HS-27A (cell line): ENCODE measurements around the gene MTA3.
"Not testable (repeated sequence)": the region's sequence is repeated elsewhere in the genome, so short reads cannot be mapped to it uniquely, and the experiment has no call there.

ENCODE experiments used
- DNase-seq: peaks from one replicate; pipeline ENCODE4 v3.0.0-alpha.2; 2012; ENCODE audit warnings: low read depth, missing footprints

The MTA3 gene

DNA sequence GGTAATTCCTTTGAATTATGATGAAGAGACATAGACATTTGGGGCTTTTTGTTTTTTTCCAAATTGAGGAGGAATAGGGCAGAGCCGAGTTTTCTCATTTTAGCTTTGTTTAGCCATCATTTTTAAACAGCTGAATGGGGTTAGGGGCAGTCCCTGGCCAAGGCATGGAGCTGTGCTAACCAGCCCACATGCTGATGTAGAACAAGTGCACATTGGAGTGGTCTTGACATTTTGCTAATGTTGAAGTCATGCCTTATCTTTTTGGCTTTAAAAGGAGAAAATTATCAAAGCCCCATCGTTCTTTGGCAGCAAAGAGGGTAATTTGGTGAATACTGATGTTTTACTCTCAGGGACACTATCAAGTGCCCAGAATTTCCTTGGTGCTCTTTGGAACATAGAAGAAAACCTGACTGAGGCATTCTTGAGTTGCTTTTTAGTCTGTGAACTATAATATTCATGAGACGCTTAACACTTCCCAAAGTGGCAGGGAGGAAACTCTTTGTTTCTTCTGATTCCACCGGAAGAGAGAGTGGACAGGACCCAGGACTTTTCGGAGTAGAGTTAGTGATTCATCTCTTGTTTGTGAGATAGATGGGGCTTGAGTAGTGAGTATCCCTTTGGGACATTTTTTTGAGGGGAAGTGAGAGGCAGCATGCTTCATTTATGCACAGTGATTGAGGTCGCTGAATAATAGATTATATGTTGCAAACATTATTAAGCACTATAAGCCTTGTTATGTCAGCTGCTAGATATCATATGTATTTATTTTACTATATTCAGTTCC is 45.0 kb downstream of the MTA3 start:
- no peak for DNase-seq

DNA sequence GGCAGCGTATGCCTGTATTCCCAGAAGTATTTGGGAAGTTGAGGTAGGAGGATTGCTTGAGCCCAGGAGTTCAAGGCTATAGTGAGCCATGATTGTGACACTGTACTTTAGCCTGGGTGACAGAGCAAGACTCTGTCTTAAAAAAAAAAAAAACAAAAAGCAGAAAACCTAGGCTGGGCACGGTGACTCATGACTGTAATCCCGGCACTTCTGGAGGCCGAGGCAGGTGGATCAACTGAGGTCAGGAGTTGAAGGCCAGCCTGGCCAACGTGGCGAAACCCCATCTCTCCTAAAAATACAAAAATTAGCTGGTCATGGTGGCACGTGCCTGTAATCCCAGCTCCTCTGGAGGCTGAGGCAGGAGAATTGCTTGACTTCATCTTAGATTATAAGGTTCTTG is 46.4 kb downstream of the MTA3 start:
- peak; percentile 62 for DNase-seq

DNA sequence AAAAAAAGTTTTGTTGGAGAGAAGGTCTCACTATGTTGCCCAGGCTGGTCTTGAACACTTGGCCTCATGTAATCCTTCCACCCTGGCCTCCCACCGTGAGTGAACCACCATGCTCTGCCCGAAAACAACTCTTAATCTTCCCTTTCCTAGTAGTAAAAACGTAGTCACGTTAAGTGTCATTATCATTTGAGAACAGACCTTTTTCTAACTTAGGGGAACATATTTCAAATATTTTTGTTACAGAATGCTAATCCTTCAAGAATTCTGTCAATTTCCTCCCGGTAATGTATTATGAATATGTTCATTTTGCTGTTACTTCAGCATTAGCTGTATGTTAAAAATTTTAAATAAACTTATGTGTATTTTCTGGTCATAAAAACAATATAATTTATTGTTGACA is 49.7 kb downstream of the MTA3 start:
- peak; percentile 54 for DNase-seq

DNA sequence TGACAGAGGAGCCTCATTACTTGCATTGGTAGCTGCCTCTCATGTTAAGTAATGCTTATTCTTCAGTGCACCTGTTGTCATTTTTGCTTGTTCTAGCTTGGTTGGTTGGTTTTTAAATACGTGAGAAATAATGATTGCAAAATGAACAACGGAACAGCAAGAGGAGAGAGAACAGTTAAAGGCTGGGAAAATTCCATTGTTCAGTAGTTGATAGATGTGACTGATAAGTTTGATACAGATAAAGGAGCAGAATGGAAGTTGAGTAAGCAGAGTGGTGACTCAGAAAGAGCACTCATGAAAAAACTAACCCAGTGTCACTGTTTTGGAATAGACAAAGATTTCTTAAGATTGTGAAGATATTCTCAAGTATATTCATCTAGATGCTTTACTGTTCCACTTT is 50.5 kb downstream of the MTA3 start:
- peak; percentile 62 for DNase-seq

DNA sequence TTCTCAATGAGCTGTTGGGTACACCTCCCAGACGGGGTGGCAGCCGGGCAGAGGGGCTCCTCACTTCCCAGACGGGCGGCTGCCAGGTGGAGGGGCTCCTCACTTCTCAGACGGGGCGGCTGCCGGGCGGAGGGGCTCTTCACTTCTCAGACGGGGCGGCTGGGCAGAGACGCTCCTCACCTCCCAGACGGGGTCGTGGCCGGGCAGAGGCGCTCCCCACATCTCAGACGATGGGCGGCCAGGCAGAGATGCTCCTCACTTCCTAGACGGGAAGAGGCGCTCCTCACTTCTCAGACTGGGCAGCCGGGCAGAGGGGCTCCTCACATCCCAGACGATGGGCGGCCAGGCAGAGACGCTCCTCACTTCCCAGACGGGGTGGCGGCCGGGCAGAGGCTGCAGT is 53.2 kb downstream of the MTA3 start:
- not testable (repeated sequence) for DNase-seq

DNA sequence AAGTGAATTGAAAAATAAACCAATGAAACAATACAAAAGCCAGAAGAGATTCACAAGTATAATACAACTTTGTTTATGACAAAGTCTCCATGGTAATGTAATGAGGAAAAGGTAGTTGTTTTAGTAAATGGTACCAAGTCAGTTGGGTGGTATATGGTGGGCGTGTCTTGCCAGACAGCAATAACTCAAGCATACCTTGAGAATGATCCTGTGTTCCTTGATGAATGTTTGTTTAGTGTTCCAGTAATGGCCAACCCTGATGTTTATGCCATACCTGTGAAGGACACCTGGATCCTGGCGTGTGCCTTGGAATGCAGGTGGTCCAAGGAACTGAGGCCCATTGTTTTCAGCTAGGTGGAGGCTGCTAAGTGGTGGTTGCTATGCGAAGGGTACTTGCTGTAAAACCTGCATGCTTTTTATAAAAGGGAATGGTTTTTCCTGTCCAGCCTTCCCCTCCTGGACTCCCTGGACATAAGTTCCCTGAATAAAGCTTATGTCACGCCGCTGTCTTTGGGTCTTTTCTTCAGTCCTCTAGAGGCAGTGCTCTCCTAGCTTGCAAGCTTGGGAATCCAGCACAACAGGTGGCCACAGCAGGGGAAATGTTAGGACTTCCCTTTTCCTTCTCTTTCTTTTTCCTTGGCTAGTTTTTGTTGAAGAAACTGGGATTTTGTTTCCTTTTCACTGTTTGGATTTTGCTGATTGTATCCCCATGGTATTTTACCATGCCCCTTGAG is 54.7 kb downstream of the MTA3 start:
- no peak for DNase-seq

DNA sequence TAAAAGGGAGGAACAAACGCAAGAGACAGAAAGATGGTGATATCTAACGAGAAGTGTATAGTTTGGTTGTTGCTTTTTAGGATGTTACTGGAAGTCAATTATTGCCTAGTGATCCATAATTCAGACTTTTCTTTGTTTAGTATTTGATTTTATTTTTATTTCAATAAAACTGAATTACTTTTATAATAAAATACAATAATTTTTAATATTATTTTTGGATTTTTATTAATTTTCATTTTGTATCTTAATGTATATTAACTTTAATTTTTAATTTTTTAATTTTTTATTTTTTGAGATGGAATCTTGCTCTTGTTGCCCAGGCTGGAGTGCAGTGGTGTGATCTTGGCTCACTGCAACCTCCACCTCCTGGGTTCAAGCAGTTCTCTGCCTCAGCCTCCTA is 55.6 kb downstream of the MTA3 start:
- DNase-seq: no peak

DNA sequence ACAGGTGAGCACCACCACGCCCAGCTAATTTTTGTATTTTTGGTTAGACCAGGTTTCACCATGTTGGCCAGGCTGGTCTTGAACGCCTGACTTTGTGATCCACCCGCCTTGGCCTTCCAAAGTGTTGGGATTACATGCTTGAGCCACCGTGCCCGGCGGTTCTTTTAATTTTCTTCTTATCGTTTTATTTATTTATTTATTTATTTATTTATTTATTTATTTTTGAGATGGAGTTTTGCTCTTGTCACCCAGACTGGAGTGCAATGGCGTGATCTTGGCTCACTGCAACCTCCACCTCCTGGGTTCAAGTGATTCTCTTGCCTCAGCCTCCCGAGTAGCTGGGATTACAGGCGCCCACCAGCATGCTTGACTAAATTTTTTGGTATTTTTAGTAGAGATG is 59.6 kb downstream of the MTA3 start:
- DNase-seq: not testable (repeated sequence)

DNA sequence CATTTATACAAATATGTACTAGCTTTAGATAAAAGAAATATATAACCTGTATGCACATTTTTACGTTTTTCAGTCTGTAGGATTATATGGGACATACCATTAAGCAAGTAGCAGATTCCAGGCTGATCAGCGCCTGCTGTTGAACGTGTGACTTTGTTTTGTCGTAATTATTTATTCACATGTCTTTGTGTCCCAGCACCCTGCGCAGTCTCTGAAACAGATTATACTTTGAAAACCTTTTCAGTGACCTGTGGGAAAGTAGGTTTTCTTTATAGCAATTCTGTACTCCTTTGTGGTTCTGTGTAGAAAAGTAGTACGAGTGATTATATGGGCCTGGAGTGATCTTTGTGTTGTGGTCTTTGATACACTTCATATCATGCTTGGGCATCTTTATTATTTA is 68.5 kb downstream of the MTA3 start:
- no peak for DNase-seq

DNA sequence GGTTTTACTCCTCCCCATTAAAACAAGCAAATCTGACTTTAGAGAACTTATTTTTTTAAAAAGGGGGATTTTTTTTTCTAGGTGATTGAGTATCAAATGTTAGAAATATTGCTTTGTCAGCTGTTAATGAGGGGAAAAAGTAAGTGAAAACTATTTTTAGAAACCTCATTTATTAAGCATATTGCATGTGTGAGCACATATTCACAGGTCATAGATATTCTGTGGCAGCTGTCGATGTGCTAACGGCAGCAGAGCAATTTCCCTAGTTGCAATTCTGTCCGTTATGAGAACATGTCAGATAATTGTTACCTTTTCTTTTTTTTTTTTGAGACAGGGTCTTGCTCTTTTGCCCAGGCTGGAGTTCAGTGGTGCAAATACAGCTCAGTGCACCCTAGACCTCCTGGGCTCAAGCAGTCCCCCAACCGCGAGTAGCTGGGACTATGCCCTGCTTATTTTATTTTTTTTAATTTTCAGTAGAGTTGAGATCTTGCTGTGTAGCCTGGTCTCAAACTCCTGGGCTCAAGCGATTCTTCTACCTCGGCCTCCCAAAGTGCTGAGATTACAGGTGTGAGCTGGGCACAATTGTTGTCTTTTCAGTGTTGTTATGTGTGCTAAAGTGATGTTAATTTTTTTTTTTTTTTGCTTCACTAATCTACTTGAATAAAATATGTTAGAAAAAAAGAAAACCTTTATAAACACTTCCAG is 69.8 kb downstream of the MTA3 start:
- DNase-seq: no peak

DNA sequence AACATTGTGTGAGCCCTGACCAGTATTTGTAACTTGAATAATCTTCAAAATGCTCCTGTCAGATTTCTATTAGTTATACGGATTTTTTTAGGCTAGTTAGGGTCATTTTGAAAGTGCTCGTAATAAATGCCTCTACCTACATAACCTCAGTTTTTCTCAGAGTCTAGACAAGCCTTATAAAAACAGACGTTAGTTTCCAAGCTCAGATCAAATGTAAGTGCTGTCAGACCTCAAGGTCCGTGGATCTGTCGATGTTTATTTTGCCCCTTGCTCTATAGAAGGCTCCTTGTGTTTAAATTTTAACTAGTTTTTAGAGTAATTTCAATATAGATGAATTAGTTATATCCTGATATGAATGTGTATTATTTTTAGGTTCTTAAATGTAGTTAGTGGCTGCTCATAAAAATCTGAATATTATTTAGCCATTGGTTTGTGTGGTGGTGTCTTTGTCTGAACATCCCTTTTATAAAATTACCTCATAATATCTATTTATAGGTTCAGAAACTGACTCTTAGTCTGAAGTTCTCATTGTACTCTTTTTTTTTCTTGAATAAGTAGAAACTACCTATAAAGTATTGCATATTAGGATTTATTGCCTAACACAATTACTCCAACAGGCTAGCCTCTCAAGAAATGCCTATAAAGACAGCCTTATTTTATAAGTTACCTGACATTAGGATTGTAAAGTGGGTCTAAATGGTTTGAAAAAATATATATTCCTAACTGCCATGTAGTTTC is 71.1 kb downstream of the MTA3 start:
- no peak for DNase-seq

DNA sequence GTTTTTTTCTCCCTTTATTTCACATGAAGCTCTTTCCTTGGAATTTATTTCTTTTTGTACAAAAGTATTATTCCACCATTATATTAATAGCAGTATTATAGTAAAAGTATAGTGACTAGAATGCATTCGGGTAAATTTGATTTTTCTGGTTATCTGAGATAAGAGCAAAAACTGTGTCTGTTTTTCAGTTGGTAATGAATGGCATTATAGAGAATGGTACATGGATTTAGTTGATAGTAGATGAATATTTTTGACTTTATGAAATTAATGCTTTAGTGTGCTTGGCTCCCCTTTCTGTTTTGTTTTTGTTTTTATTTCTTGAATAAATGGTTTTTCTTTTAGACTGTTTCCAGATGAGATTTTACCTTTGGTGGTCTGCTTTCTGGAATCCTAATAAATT is 71.8 kb downstream of the MTA3 start:
- DNase-seq: no peak

DNA sequence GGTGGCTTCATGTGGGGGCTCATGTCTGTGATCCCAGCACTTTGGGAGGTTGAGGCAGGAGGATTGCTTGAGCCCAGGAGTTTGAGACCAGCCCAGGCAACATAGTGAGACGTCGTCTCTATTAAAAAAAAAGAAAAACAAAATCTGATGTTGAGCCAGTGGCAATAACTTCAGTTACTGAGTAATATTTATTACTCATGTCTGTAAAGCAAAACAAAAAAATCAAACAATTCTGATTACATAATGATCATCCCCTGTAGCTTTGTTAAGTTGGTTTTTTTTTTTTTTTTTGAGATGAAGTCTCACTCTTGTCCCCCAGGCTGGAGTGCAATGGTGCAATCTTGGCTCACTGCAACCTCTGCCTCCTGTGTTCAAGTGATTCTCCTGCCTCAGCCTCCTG is 73.9 kb downstream of the MTA3 start:
- not testable (repeated sequence) for DNase-seq

DNA sequence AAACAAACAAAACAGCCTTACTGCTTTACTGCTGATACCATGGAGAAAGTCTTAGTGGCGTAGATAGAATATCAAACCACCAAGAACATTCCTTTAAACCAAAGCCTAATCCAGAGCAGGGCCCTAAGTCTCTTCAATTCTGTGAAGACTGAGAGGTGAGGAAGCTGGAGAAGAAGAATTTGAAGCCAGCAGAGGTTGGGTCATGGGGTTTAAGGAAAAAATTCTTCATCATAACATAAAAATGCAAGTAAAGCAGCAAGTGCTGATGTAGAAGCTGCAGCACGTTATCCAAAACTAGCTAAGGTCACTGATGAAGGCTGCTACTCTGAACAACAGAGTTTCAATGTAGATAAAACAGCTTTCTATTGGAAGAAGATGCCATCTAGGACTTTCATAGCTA is 77.1 kb downstream of the MTA3 start:
- DNase-seq: no peak

DNA sequence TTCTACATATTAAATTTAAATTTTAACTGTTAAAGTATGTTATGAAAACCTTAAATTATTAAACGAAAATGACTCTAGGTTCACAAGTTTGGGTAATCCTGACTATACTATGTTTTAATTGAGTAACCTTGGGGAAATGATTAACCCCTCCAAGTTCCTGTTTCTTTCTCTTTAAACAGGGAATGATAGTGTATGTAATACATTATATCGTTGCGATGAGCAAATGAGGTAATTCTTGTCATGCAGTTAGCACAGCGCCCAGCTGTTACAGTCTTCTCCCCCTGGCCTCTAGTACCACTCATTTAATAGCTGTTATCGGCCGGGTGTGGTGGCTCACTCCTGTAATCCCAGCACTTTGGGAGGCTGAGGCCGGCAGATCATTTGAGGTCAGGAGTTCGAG is 80.4 kb downstream of the MTA3 start:
- DNase-seq: no peak

DNA sequence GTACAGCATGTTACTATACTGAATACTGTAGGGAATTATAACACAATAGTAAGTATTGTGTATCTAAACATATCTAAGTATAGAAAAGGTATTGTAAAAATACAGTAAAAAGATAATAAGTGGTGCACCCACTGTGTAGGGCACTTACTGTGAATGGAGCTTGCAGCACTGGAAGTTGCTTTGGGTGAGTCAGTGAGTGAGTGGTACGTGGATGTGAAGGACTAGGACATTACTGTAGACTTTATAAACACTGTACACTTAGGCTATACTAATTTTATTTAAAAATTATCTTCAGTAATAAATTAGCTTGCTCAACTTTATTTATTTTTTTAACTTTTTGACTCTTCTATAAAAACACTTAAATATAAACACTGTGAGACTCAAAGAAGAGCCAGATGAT is 82.6 kb downstream of the MTA3 start:
- DNase-seq: no peak

DNA sequence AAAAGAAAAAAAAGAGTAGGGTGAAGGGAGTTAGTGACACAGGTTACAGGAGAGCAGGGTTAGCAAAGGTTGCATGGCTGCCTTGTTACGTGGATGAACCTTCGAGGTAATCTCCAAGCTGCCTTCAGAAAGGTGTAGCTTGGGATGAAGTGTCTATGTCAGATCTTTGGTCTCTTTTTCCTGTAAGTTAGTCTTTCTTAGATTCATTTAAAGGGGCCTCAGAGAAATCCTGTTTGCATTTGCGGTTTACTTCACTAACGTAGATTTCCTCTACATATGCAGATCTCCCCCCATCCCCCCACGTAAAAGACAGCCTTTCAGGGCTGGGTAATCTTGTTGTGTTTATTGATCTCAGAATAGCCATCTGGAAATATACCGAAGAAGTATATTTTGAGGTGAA is 83.7 kb downstream of the MTA3 start:
- no peak for DNase-seq

DNA sequence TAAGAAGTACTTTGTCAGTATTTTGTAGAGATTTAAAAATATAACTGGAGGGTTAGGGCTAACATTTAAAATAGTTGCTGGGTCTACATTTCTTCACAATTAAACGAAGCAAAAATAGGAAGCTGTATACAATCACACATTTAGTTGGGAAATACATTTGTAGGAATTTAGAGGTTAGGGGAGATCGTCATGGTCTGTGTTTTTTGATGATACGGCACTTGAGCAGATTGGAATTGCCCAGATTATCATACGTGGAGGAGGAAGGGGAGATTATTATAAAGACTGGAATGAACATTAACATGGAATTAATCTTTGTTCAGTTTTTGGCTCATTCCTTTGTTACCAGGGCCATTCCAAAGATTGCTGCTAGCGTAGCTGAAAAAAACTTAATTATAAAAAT is 84.6 kb downstream of the MTA3 start:
- no peak for DNase-seq

DNA sequence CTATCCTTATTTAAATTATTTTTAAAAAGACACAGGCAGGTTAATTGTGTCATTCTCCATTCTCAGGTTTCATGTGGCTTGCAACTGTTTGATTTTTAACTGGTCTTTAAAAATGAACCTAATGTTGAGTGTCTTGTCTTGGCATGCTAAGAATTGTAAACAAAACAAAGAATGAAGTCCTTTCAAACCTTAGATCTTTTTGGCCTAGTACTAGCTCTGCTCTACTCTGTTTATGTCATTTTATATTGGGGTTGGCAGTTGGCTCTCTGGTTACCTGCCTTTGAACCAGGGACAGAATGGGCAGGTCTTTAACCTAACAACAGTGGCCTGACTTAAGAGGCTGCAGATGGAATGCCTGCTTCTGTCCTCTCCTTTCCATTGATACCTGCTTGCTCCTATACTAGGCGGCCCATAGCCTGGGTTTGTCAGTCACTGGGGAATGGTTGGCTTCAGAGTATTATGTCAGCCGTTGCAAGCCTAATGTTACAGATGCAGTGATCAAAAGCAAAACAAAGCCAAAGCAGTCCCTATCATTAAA is 85.5 kb downstream of the MTA3 start:
- no peak for DNase-seq

DNA sequence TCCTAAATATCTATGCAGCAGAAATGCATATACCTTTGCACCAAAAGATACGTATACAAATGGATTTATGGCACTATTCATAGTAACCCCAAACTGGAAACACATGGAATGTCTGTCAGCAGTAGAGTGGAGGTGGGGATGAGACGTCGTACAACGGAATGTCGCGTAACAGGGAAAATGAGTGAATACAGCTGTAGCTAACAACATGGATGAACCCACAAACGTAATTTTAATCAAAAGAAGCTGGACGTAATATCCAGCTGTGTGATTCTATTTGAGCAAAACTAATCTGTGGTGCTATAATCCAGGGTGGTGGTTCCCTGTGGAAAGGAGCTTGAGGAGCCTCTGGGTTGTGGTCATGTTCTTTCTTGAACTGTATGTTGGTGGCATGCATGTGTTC is 89.9 kb downstream of the MTA3 start:
- no peak for DNase-seq

DNA sequence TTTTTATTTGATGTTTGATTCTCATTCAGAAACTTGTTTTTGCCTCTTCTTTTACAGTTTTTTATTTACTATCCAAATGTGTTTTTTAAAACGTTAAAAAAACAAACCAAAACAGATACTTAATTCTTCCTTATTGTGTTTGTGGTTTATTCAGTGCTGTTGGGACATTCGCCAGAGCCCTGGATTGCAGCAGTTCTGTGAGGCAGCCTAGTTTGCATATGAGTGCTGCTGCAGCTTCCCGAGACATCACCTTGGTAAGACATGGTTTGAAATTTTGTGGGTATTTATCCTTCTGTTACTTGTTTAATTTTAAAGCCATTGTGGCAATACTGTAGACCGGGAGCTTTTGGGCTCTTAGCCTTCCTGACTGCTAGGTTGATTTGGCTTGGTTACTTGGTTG is 91.2 kb downstream of the MTA3 start:
- no peak for DNase-seq

DNA sequence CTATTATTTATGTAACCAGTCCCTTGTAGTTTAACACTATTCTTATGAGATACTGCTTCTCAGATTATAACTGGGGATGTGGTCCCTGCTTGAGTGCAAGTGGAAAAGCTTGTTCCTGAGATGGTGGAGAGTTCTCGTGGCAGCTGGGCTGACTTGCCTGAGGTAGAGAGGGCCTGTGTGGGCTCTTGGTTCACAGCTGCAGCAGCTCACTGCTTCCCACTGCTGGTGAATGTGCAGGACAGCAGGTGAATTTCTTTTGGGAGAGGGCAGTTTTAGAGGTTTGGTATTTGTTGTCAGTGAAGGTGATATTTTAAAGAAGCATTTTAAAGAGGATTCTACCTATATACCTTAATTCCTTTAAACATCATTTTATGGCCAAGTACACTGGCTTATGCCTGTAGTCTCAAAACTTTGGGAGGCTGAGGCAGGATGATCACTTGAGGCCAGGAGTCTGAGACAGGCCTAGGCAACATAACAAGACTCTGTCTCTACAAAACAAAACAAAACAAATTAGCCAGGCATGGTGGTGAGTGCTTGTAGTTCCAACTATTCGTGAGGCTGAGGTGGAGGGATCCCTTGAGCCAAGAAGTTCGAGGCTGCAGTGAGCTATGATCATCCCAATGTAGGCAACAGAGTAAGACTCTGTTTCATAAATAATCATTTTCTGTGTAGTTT is 94.8 kb downstream of the MTA3 start:
- DNase-seq: peak; percentile 40
